Natural killer cell (primary cell): ENCODE measurements around the gene FAM171A1. TPM values are rescaled to one million over a fixed set of nuclear protein-coding genes. Genes with fewer than 3 reads are reported as not detected.
"Not testable (repeated sequence)": the region's sequence is repeated elsewhere in the genome, so short reads cannot be mapped to it uniquely, and the experiment has no call there.

Experiments used
- ATAC-seq, 3 donors: fragments of 150-1000 bp in 2 of 3; fragments of 200-7000 bp in 1 of 3; cut with Tn5 transposase; 1 replicate in 1 of 3; 2 replicates in 2 of 3; pipeline ENCODE4 v1.10.0; 2021; ENCODE audit warnings: mild to moderate bottlenecking in 2 of 3, moderate library complexity in 2 of 3
- DNase-seq, 2 donors: peaks; one replicate each; pipeline versions ENCODE4 v3.0.0 to v3.0.0-alpha.2; 2013 to 2021; ENCODE audit warnings: mixed read lengths in 1 of 2
- H3K27ac ChIP-seq: one replicate; pipeline ENCODE4 v1.5.1; 2013; ENCODE audit warnings: mild to moderate bottlenecking, low read length
- H3K27me3 ChIP-seq: one replicate; pipeline ENCODE4 v1.6.1; 2013; ENCODE audit warnings: low read length; ENCODE audit not compliant: control insufficient read depth, insufficient read depth
- H3K36me3 ChIP-seq: one replicate; pipeline ENCODE4 v1.6.1; 2013; ENCODE audit warnings: low read length; ENCODE audit not compliant: control insufficient read depth, insufficient read depth
- H3K4me1 ChIP-seq: one replicate; pipeline ENCODE4 v1.6.1; 2013; ENCODE audit warnings: low read length; ENCODE audit not compliant: control insufficient read depth, insufficient read depth
- H3K4me3 ChIP-seq: one replicate; pipeline ENCODE4 v1.5.1; 2013; ENCODE audit warnings: low read length
- H3K9me3 ChIP-seq: one replicate; pipeline ENCODE4 v1.6.1; 2013; ENCODE audit warnings: low read length; ENCODE audit not compliant: control insufficient read depth, insufficient read depth
- H3K27ac Mint-ChIP-seq, 2 donors: one replicate each; pipeline ENCODE4 v1.8.0; 2022; ENCODE audit warnings: mild to moderate bottlenecking in 2 of 2, mixed read lengths in 2 of 2, moderate library complexity in 1 of 2
- H3K27me3 Mint-ChIP-seq, 2 donors: one replicate each; pipeline ENCODE4 v1.8.0; 2022; ENCODE audit warnings: low read depth in 2 of 2, mixed read lengths in 2 of 2
- H3K36me3 Mint-ChIP-seq: one replicate; pipeline ENCODE4 v1.8.0; 2022; ENCODE audit warnings: mixed read lengths
- H3K4me1 Mint-ChIP-seq, 2 donors: one replicate each; pipeline ENCODE4 v1.8.0; 2022; ENCODE audit warnings: mixed read lengths in 2 of 2
- H3K4me3 Mint-ChIP-seq: one replicate; pipeline ENCODE4 v1.8.0; 2022; ENCODE audit warnings: mild to moderate bottlenecking, moderate library complexity, mixed read lengths
- H3K9me3 Mint-ChIP-seq, 2 donors: one replicate each; pipeline ENCODE4 v1.8.0; 2022; ENCODE audit warnings: mixed read lengths in 2 of 2
- WGBS: methylation state at CpG from one replicate; pipeline ENCODE4 v1.1.7; 2013; ENCODE audit warnings: missing lambda C conversion rate; ENCODE audit not compliant: insufficient coverage; 5-methylcytosine and 5-hydroxymethylcytosine counted together
- intact Hi-C: fragments of 100-400 bp; cut with micrococcal nuclease; formaldehyde crosslinking; loops from one replicate; pipeline ENCODE4 v1.14.2; 2022
- total RNA-seq, 4 donors: library from RNA; stranded (reverse); fragments of 120-200 nt in 1 of 4; gene quantifications; one replicate each; pipeline versions ENCODE4 v1.2.3 to v1.2.4, GENCODE V29; 2013 to 2022
- TF ChIP-seq, protein P1 (sequence below): fragments of 200-600 bp; IDR thresholded peaks from one replicate; pipeline ENCODE4 v1.8.0; 2022; ENCODE audit warnings: antibody characterized with exemption

FAM171A1 gene
- total RNA-seq, 3 donors from 2014 or later (not counting 1 experiment from before 2014, with no cell fraction given): 0.99 to 2.3 (median 1.6) TPM

DNA sequence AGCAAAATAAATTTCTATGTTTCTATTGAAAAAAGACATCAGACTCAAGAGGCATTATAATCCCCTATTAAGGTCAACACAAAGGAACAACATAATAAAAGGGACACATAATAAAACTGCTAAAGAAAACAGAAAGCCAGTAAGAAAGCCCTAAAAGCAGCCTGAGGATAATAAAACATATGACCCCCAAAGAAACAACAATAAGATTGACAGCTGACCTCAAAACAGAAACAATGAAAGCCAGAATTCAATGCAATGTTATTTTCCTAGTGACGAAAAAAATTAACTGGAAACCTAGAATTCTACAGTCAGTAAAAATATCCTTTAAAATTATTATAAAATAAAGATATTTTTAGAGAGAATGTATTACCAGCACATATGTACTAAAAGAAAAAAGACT, 44.9 kb upstream of the FAM171A1 start:
- peaks cover 3 to 4% of the 10 kb centered on the region in 2 donors for H3K27me3 Mint-ChIP-seq
- TF ChIP-seq, protein P1, sequence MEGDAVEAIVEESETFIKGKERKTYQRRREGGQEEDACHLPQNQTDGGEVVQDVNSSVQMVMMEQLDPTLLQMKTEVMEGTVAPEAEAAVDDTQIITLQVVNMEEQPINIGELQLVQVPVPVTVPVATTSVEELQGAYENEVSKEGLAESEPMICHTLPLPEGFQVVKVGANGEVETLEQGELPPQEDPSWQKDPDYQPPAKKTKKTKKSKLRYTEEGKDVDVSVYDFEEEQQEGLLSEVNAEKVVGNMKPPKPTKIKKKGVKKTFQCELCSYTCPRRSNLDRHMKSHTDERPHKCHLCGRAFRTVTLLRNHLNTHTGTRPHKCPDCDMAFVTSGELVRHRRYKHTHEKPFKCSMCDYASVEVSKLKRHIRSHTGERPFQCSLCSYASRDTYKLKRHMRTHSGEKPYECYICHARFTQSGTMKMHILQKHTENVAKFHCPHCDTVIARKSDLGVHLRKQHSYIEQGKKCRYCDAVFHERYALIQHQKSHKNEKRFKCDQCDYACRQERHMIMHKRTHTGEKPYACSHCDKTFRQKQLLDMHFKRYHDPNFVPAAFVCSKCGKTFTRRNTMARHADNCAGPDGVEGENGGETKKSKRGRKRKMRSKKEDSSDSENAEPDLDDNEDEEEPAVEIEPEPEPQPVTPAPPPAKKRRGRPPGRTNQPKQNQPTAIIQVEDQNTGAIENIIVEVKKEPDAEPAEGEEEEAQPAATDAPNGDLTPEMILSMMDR: no peak

DNA sequence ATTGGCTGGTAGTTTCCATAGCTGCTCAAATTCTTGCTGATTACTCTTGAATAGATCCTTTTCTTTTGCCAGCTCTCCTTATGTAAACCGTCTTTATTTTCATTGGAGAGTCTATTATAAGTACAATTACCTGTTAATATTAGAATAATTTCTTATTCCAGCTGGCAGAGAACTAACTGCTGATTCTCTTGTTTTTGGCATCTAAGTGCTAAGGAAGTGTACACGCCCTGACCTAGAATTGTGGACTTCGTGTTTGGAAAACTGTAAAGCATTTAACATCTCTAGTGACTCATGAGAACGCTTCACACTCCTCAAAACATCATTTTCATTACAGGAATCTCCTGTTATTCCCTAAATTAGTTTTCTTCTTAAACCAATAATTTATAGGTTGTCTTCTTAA, 39.9 kb upstream of the FAM171A1 start:
- H3K36me3 Mint-ChIP-seq: no peaks in the 10 kb centered on the region
- Histone ChIP-seq H3K4me3 (no peak overlapping the region), H3K36me3 (no peaks in the 10 kb centered on the region), H3K27me3 (no peaks in the 10 kb centered on the region), H3K27ac (no peak overlapping the region), H3K9me3 (no peaks in the 10 kb centered on the region), H3K4me1 (no peaks in the 10 kb centered on the region)
- no peak overlapping the region for H3K27ac Mint-ChIP-seq
- intact Hi-C loops: no loop called here
- H3K9me3 Mint-ChIP-seq: no peaks in the 10 kb centered on the region
- H3K27me3 Mint-ChIP-seq: peaks cover 3 to 18% of the 10 kb centered on the region in 2 donors
- ATAC-seq (no peak), DNase-seq (no peak)
- no peaks in the 10 kb centered on the region for H3K4me1 Mint-ChIP-seq
- H3K4me3 Mint-ChIP-seq: no peak overlapping the region
- TF ChIP-seq, protein P1: no peak
- 73% methylated on average over 3 of the region's 4 CpGs for WGBS

More for the DNA sequence above, 44.9 kb upstream of the FAM171A1 start:
- ATAC-seq (no peak), DNase-seq (no peak)
- no peaks in the 10 kb centered on the region for H3K27me3 ChIP-seq
- intact Hi-C loops: no loop called here
- H3K9me3 Mint-ChIP-seq: no peaks in the 10 kb centered on the region
- H3K9me3 ChIP-seq: no peaks in the 10 kb centered on the region
- no peak overlapping the region for H3K4me3 ChIP-seq
- no peak overlapping the region for H3K27ac Mint-ChIP-seq
- no peaks in the 10 kb centered on the region for H3K36me3 Mint-ChIP-seq
- no peak overlapping the region for H3K4me3 Mint-ChIP-seq
- no peaks in the 10 kb centered on the region for H3K4me1 ChIP-seq
- H3K4me1 Mint-ChIP-seq: no peaks in the 10 kb centered on the region
- WGBS: no CpG with 5 or more reads among the region's 1 CpG
- H3K27ac ChIP-seq: no peak overlapping the region
- no peaks in the 10 kb centered on the region for H3K36me3 ChIP-seq

GRCh38 chr10:15409350-15409749, 38.3 kb upstream of the FAM171A1 start:
- H3K27ac Mint-ChIP-seq, intact Hi-C loops, H3K27me3 ChIP-seq, H3K4me3 Mint-ChIP-seq, H3K4me1 Mint-ChIP-seq, H3K4me3 ChIP-seq, H3K27ac ChIP-seq, H3K36me3 Mint-ChIP-seq, ATAC-seq, H3K36me3 ChIP-seq, H3K9me3 Mint-ChIP-seq, H3K9me3 ChIP-seq, DNase-seq, H3K4me1 ChIP-seq: not testable (repeated sequence)
- 83% methylated on average over 2 of the region's 2 CpGs for WGBS
- H3K27me3 Mint-ChIP-seq: peaks cover 3 to 24% of the 10 kb centered on the region in 2 donors

- no peak overlapping the region for H3K27ac Mint-ChIP-seq
- no peaks in the 10 kb centered on the region for H3K4me1 Mint-ChIP-seq
- Histone ChIP-seq H3K36me3 (no peaks in the 10 kb centered on the region), H3K4me3 (no peak overlapping the region), H3K4me1 (no peaks in the 10 kb centered on the region), H3K27me3 (no peaks in the 10 kb centered on the region), H3K9me3 (no peaks in the 10 kb centered on the region), H3K27ac (no peak overlapping the region)
- H3K36me3 Mint-ChIP-seq: no peaks in the 10 kb centered on the region
- ATAC-seq (no peak), DNase-seq (no peak)
- TF ChIP-seq, protein P1: no peak
- H3K27me3 Mint-ChIP-seq: peaks cover 3 to 24% of the 10 kb centered on the region in 2 donors
- no peak overlapping the region for H3K4me3 Mint-ChIP-seq
- no peaks in the 10 kb centered on the region for H3K9me3 Mint-ChIP-seq
- intact Hi-C loops: no loop called here
- WGBS: 91% methylated on average over 3 of the region's 5 CpGs
These were observed 37.5 kb upstream of the FAM171A1 start for GRCh38 chr10:15408557-15408956.
